COR-L47 (cell line): ENCODE results near the gene ARHGAP23.

ENCODE experiments used
- DNase-seq: peaks from one replicate; lab custom pipeline; 2025; lab: John Stamatoyannopoulos, UW

ARHGAP23 gene

GRCh38 chr17:38442548-38442947 is 14.3 kb downstream of the ARHGAP23 start:
- no peak for DNase-seq

GRCh38 chr17:38443356-38444031 is 15.2 kb downstream of the ARHGAP23 start:
- DNase-seq, result no peak

- peak; percentile 74 for DNase-seq
These were observed 15.9 kb downstream of the ARHGAP23 start for GRCh38 chr17:38444151-38444550.

- no peak for DNase-seq
These were observed 19.3 kb downstream of the ARHGAP23 start for GRCh38 chr17:38447502-38448085.

- DNase-seq, result no peak
These were observed 20.0 kb downstream of the ARHGAP23 start for GRCh38 chr17:38448208-38448771.

GRCh38 chr17:38449364-38449763 is 21.1 kb downstream of the ARHGAP23 start:
- no peak for DNase-seq

GRCh38 chr17:38450557-38451029 is 22.3 kb downstream of the ARHGAP23 start:
- DNase-seq, result no peak

- DNase-seq, result no peak
These were observed 23.0 kb downstream of the ARHGAP23 start for GRCh38 chr17:38451030-38451839.

- DNase-seq, result no peak
These were observed 23.7 kb downstream of the ARHGAP23 start for GRCh38 chr17:38451840-38452529.

- no peak for DNase-seq
These were observed 24.5 kb downstream of the ARHGAP23 start for GRCh38 chr17:38452719-38453118.

- no peak for DNase-seq
These were observed 25.7 kb downstream of the ARHGAP23 start for GRCh38 chr17:38453951-38454421.

- DNase-seq, result no peak
These were observed 26.3 kb downstream of the ARHGAP23 start for GRCh38 chr17:38454532-38454931.

- no peak for DNase-seq
These were observed 27.1 kb downstream of the ARHGAP23 start for GRCh38 chr17:38455288-38455915.

GRCh38 chr17:38456031-38456815 is 28.0 kb downstream of the ARHGAP23 start:
- DNase-seq, result no peak

GRCh38 chr17:38457577-38458371 is 29.5 kb downstream of the ARHGAP23 start:
- no peak for DNase-seq

GRCh38 chr17:38458521-38458920 is 30.3 kb downstream of the ARHGAP23 start:
- no peak for DNase-seq

- no peak for DNase-seq
These were observed 31.3 kb downstream of the ARHGAP23 start for GRCh38 chr17:38459567-38459966.

- no peak for DNase-seq
These were observed 31.9 kb downstream of the ARHGAP23 start for GRCh38 chr17:38460082-38460715.
